RCC 7860 (cell line): Measurements from ENCODE around the gene FUT2.

Experiments used
- DNase-seq: peaks from one replicate; pipeline ENCODE4 v3.0.0-alpha.2; 2015; ENCODE audit warnings: low spot score
- FAIRE-seq: peaks from 2 replicates; lab custom pipeline; 2012; peaks lifted over from hg19 to GRCh38; lab: Jason Lieb, UNC

FUT2 gene

GRCh38 chr19:48746738-48747575, 51.2 kb downstream of the FUT2 start, which contains the start of gene IZUMO1:
TSS of gene IZUMO1 (minus strand) at chr19:48746909. CDS start at chr19:48745859, 1,050 bp downstream.
- DNase-seq (peak; percentile 20), FAIRE-seq (no peak)

DNA sequence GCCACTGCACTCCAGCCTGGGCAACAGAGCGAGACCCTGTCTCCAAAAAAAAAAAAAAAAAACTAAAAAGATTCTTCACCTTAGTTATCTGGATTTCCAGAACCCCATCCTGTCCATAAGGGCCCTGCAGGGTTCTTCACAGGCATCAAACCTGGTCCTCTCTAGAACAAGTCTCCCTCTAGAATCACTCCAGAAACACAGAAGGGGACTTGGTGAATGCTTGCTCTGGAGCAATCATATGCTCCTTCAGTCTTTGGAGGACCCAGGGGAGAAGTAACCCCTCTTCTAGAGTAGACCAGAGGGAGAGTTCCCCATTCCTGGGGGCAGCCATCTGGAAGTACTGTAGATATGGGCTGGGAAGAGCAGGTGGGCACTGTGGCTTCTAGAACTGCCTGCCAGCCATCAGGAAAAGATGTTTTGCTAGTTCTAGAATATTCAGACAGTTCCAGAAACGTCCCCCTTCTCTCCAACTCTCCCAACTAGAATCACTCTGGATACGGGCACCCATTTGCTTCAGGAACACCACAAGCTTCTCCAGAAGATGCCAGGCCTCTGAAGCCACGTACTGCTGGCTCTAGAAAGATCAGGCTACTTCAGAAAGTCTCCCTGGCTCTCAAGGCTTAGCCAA, 53.9 kb downstream of the FUT2 start:
- FAIRE-seq (no peak), DNase-seq (no peak)

- no peak for DNase-seq
- FAIRE-seq = no peak
Measured at GRCh38 chr19:48750351-48750750, 54.6 kb downstream of the FUT2 start.

DNA sequence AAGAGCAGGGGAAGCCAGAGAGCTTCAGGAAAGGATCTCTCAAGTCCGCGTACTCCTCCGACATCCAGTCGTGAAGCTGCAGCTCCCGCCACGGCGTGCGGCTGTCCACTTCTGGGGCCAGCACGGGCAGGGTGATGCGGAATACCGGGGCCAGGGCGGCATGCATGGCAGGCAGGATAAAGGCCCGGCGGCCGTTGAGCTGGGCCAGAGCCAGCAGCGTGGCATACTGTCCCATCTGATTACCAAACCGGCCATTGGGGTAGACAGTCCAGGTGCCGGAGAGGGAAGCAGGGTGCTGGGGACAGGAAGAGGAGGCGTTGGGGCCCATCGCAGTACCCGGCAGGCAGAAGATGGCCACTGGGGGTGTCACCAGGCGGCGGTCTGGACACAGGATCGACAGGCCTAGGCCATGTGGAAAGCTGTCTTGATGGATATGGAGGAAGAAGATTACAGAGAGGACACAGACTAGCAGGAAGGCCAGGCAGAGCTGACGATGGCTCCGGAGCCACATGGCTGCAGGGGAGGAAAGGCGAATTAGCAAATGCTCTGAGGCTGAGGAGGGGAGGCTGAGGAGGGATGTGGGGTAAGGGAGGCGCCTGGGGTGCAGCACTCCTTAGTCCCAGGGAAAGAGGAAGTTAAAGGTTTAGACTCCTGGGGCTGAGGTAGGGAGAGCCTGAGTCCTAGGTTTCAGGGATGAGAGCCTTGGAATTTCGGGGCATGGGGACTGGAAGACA, 55.2 kb downstream of the FUT2 start:
- DNase-seq (no peak), FAIRE-seq (no peak)

- DNase-seq = no peak
- no peak for FAIRE-seq
Measured at GRCh38 chr19:48751845-48752495, 56.2 kb downstream of the FUT2 start.

GRCh38 chr19:48752496-48753365, 57.0 kb downstream of the FUT2 start, which contains the start of gene FUT1:
TSS of gene FUT1 (minus strand) at chr19:48752641. CDS start at chr19:48751281, 1,360 bp downstream.
- FAIRE-seq = no peak

DNA sequence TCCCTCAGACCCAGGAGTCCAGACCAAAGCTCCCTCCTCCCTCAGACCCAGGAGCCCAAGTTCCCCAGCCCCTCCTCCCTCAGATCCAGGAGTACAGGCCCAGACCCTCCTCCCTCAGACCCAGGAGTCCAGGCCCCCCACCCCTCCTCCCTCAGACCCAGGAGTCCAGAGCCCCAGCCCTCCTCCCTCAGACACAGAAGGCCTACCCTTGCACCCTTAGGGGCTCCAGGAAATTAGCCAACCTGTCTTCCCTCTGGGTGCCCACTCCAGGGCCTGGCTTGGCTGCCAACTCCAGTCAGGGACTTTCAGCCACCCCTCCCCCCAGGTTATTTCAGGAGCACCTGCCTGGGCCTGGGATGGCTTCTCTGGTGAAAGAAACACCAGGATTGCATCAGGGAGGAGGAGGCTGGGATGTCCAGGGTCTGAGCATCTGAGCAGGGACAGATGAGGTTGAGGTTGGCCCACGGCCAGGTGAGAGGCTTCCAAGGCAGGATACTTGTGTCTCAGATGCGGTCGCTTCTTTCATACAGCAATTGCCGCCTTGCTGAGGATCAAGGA, 59.4 kb downstream of the FUT2 start, which contains the start of gene FGF21:
FGF21 (plus strand) TSS at position 441 of the 558 bp plus-strand sequence. CDS start 713 bp downstream, outside the sequence.
- FAIRE-seq (no peak), DNase-seq (no peak)

More at GRCh38 chr19:48752496-48753365, 57.0 kb downstream of the FUT2 start, which contains the start of gene FUT1:
- no peak for DNase-seq
